Erythroblast (primary cell): ENCODE results near the gene C12orf56.

Experiments used
- GATA1 ChIP-seq: IDR thresholded peaks from 2 replicates; pipeline ENCODE4 v1.6.1; 2011; ENCODE audit warnings: low read depth, mild to moderate bottlenecking, control low read depth, low read length, moderate library complexity
- POLR2A ChIP-seq: IDR thresholded peaks from 2 replicates; pipeline ENCODE4 v1.6.1; 2011; ENCODE audit warnings: mild to moderate bottlenecking, low read length

GRCh38 chr12:64216239-64216638 lies 174.3 kb downstream of the C12orf56 start:
- TF ChIP-seq POLR2A (no peak), GATA1 (no peak)
